OCI-LY7 (cell line): ENCODE measurements around the gene ARHGEF12.

Experiments
- EZH2phosphoT487 ChIP-seq: fragments of 200-600 bp; sonication (generic); IDR thresholded peaks from 2 replicates; pipeline ENCODE4 v1.6.1; 2018; ENCODE audit warnings: low read depth, borderline replicate concordance, mild to moderate bottlenecking, mixed run types, antibody characterized with exemption, low read length, moderate library complexity, mixed read lengths
- TF ChIP-seq, protein P1 (sequence below): fragments of 200-600 bp; sonication (generic); conservative IDR thresholded peaks from 2 replicates; pipeline ENCODE4 v1.5.1; 2014; ENCODE audit warnings: mild to moderate bottlenecking, antibody characterized with exemption, low read length, moderate library complexity, mixed read lengths

DNA sequence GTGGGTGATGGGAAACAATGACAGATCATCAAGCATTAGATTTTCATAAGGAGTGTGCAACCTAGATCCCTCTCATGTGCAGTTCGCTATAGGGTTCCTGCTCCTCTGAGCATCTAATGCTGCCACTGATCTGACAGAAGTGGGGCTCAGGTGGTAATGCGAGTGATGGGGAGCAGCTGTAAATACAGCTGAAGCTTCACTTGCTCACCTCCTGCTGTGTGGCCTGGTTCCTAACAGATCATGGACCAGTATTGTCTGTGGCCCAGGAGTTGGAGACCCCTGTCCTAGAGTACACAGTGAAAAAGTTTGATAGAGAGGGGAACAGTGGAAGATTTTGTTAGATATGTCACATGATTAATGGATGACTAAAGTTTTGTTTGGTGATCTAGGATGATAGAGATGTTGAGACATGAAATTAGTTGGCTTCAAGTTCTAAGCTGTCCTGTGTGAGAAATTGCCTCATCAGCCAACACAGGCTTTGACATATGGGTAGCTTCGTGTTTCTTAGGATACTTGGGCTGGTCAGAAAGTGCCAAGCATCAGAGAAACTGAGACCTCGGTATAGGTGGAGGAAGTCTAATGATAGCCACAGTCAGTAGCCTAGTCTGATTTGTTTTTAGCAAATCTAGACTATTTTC, 47.4 kb downstream of the ARHGEF12 start:
- no peak for TF ChIP-seq EZH2phosphoT487
- TF ChIP-seq, protein P1, sequence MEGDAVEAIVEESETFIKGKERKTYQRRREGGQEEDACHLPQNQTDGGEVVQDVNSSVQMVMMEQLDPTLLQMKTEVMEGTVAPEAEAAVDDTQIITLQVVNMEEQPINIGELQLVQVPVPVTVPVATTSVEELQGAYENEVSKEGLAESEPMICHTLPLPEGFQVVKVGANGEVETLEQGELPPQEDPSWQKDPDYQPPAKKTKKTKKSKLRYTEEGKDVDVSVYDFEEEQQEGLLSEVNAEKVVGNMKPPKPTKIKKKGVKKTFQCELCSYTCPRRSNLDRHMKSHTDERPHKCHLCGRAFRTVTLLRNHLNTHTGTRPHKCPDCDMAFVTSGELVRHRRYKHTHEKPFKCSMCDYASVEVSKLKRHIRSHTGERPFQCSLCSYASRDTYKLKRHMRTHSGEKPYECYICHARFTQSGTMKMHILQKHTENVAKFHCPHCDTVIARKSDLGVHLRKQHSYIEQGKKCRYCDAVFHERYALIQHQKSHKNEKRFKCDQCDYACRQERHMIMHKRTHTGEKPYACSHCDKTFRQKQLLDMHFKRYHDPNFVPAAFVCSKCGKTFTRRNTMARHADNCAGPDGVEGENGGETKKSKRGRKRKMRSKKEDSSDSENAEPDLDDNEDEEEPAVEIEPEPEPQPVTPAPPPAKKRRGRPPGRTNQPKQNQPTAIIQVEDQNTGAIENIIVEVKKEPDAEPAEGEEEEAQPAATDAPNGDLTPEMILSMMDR, result no peak
